CD8-positive, alpha-beta memory T cell (primary cell): ENCODE data around the gene BOD1. TPM values are rescaled to one million over a fixed set of nuclear protein-coding genes. Genes with fewer than 3 reads are reported as not detected.

Experiments
- CTCF ChIA-PET: fragments of 350-600 bp; sonication (Branson Sonifier 250); formaldehyde crosslinking; loops from one replicate; lab custom pipeline; 2021; ENCODE audit warnings: antibody characterized with exemption; lab: Charles Lee
- POLR2A ChIA-PET: fragments of 350-600 bp; sonication (Branson Sonifier 250); formaldehyde crosslinking; loops from one replicate; lab custom pipeline; 2021; ENCODE audit warnings: antibody characterized with exemption; lab: Charles Lee
- DNase-seq, 5 donors: peaks; one replicate each; pipeline versions ENCODE4 v3.0.0 to v3.0.0-alpha.2; 2020 to 2022; ENCODE audit warnings: mixed read lengths in 1 of 5
- H3K27ac ChIP-seq: one replicate; pipeline ENCODE4 v1.7.0; 2013; ENCODE audit warnings: low read depth, mild to moderate bottlenecking, low read length, moderate library complexity
- H3K27me3 ChIP-seq: 2 replicates; pipeline ENCODE4 v1.7.0; 2013; ENCODE audit warnings: low read length, mild to moderate bottlenecking; ENCODE audit not compliant: insufficient read depth, poor library complexity, severe bottlenecking
- H3K36me3 ChIP-seq: 2 replicates; pipeline ENCODE4 v1.7.0; 2013; ENCODE audit warnings: mild to moderate bottlenecking, low read length, moderate library complexity; ENCODE audit not compliant: insufficient read depth
- H3K4me1 ChIP-seq: 2 replicates; pipeline ENCODE4 v1.7.0; 2013; ENCODE audit warnings: mild to moderate bottlenecking, low read length, moderate library complexity; ENCODE audit not compliant: insufficient read depth
- H3K4me3 ChIP-seq: 2 replicates; pipeline ENCODE4 v1.7.0; 2013; ENCODE audit warnings: mild to moderate bottlenecking, low read length
- H3K9me3 ChIP-seq: 2 replicates; pipeline ENCODE4 v1.7.0; 2013; ENCODE audit warnings: mild to moderate bottlenecking, low read length
- H3K27ac Mint-ChIP-seq, 8 donors: one replicate each; pipeline ENCODE4 v1.8.0; 2020 to 2021; ENCODE audit warnings: mixed read lengths in 8 of 8, mild to moderate bottlenecking in 6 of 8, inconsistent platforms in 3 of 8, moderate library complexity in 3 of 8
- H3K27me3 Mint-ChIP-seq, 2 donors: one replicate each; pipeline ENCODE4 v1.8.0; 2020 to 2021; ENCODE audit warnings: mixed read lengths in 2 of 2, mild to moderate bottlenecking in 1 of 2, moderate library complexity in 1 of 2
- H3K36me3 Mint-ChIP-seq, 3 donors: one replicate each; pipeline ENCODE4 v1.8.0; 2020 to 2021; ENCODE audit warnings: mixed read lengths in 3 of 3, inconsistent platforms in 1 of 3, mild to moderate bottlenecking in 1 of 3
- H3K4me1 Mint-ChIP-seq, 3 donors: one replicate each; pipeline ENCODE4 v1.8.0; 2020 to 2021; ENCODE audit warnings: mixed read lengths in 3 of 3, inconsistent platforms in 1 of 3, mild to moderate bottlenecking in 1 of 3
- H3K4me3 Mint-ChIP-seq, 7 donors: one replicate each; pipeline ENCODE4 v1.8.0; 2020 to 2021; ENCODE audit warnings: mixed read lengths in 7 of 7, mild to moderate bottlenecking in 6 of 7, moderate library complexity in 4 of 7, inconsistent platforms in 2 of 7
- H3K9me3 Mint-ChIP-seq, 5 donors: one replicate each; pipeline ENCODE4 v1.8.0; 2020 to 2022; ENCODE audit warnings: mixed read lengths in 5 of 5, mild to moderate bottlenecking in 3 of 5, moderate library complexity in 2 of 5, inconsistent platforms in 1 of 5
- polyA plus RNA-seq: library from polyadenylated mRNA; unstranded; fragments of 300-500 nt; fragmentation: Illumina TruSeq; gene quantifications from one replicate; pipeline ENCODE4 v1.2.3, GENCODE V29; 2021
- total RNA-seq, 2 experiments: library from RNA; stranded (reverse); gene quantifications; one replicate each; pipeline ENCODE4 v1.2.3, GENCODE V29; 2021

Gene BOD1
- total and polyA plus RNA-seq, 3 experiments from 2014 or later: 17.1 to 25.1 (median 23.0) TPM

GRCh38 chr5:173634465-173634983 is 18.1 kb upstream of the BOD1 start:
- H3K36me3 ChIP-seq: no peaks in the 10 kb centered on the region
- Mint-ChIP-seq H3K27me3 (peaks cover 1 to 14% of the 10 kb centered on the region in 2 donors), H3K27ac (peak overlapping the region in 1 of 8 donors; percentile 3), H3K4me3 (no peak overlapping the region), H3K36me3 (no peaks in the 10 kb centered on the region), H3K9me3 (no peaks in the 10 kb centered on the region), H3K4me1 (peaks cover 0 to 10% (median 4%) of the 10 kb centered on the region in 3 donors)
- CTCF ChIA-PET: no interaction called here
- no peak overlapping the region for H3K4me3 ChIP-seq
- no peak overlapping the region for H3K27ac ChIP-seq
- POLR2A ChIA-PET: no interaction called here
- H3K9me3 ChIP-seq: no peaks in the 10 kb centered on the region
- H3K4me1 ChIP-seq: no peaks in the 10 kb centered on the region
- H3K27me3 ChIP-seq: no peaks in the 10 kb centered on the region
- DNase-seq: no peak

GRCh38 chr5:173633304-173633703 is 16.9 kb upstream of the BOD1 start:
- H3K27me3 ChIP-seq: no peaks in the 10 kb centered on the region
- H3K27ac ChIP-seq: no peak overlapping the region
- no peak for DNase-seq
- H3K4me1 Mint-ChIP-seq: peaks cover 0 to 10% (median 4%) of the 10 kb centered on the region in 3 donors
- H3K36me3 Mint-ChIP-seq: no peaks in the 10 kb centered on the region
- no peaks in the 10 kb centered on the region for H3K36me3 ChIP-seq
- H3K27me3 Mint-ChIP-seq: peaks cover 1 to 17% of the 10 kb centered on the region in 2 donors
- no peaks in the 10 kb centered on the region for H3K9me3 Mint-ChIP-seq
- ChIA-PET POLR2A (no interaction called here), CTCF (interaction anchor here (0.7 to 0.8 kb wide), 2 partner anchors 9 to 18 kb away, joined by 3 to 4 read pairs; no protein-coding TSS in a partner anchor)
- H3K27ac Mint-ChIP-seq: no peak overlapping the region
- H3K4me3 ChIP-seq: no peak overlapping the region
- H3K4me1 ChIP-seq: no peaks in the 10 kb centered on the region
- no peak overlapping the region for H3K4me3 Mint-ChIP-seq
- no peaks in the 10 kb centered on the region for H3K9me3 ChIP-seq

- H3K27me3 Mint-ChIP-seq: peaks cover 4 to 26% of the 10 kb centered on the region in 2 donors
- Histone ChIP-seq H3K4me1 (no peaks in the 10 kb centered on the region), H3K27me3 (no peaks in the 10 kb centered on the region), H3K4me3 (no peak overlapping the region), H3K9me3 (no peaks in the 10 kb centered on the region), H3K36me3 (no peaks in the 10 kb centered on the region), H3K27ac (no peak overlapping the region)
- DNase-seq: no peak
- ChIA-PET CTCF (no interaction called here), POLR2A (no interaction called here)
- H3K36me3 Mint-ChIP-seq: no peaks in the 10 kb centered on the region
- H3K9me3 Mint-ChIP-seq: no peaks in the 10 kb centered on the region
- no peak overlapping the region for H3K27ac Mint-ChIP-seq
- H3K4me1 Mint-ChIP-seq: peaks cover 0 to 6% (median 0%) of the 10 kb centered on the region in 3 donors
- no peak overlapping the region for H3K4me3 Mint-ChIP-seq
Measured at GRCh38 chr5:173631478-173631877, 15.0 kb upstream of the BOD1 start.

DNA sequence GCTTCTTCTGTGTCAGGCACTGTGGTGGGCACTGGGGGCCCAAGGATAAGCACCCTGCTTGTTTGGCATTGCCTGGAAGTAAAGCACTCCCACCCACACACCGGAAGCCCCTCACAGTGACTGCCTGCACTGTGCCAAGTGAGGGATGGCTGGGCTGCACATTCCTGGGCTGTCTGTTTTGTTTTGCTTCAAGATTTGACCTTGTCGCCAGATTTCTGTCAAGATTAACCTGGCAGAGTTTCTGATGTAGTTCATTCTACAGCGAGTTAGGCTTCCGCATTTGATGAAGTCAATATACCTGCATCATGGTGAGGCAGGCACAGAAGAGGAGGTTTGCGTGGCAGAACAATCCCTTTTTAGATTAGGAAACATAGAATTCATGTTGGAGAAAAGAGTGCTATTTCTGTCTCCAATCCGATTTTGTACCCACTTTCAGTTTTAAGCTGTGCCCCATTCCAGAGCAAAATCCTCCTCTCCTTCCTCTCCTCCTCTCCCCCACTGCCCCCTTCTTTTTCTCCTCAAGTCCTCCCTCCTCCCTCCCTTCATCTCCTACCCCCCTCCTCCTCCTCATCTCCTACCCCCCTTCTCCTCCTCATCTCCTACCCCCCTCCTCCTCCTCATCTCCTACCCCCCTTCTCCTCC is 14.4 kb upstream of the BOD1 start:
- no peaks in the 10 kb centered on the region for H3K9me3 Mint-ChIP-seq
- H3K36me3 Mint-ChIP-seq: no peaks in the 10 kb centered on the region
- Histone ChIP-seq H3K36me3 (no peaks in the 10 kb centered on the region), H3K27me3 (no peaks in the 10 kb centered on the region), H3K27ac (no peak overlapping the region), H3K9me3 (no peaks in the 10 kb centered on the region), H3K4me3 (no peak overlapping the region), H3K4me1 (no peaks in the 10 kb centered on the region)
- H3K27me3 Mint-ChIP-seq: peaks cover 5 to 26% of the 10 kb centered on the region in 2 donors
- no peak overlapping the region for H3K27ac Mint-ChIP-seq
- ChIA-PET POLR2A (no interaction called here), CTCF (no interaction called here)
- peaks cover 0 to 6% (median 0%) of the 10 kb centered on the region in 3 donors for H3K4me1 Mint-ChIP-seq
- no peak for DNase-seq
- no peak overlapping the region for H3K4me3 Mint-ChIP-seq

DNA sequence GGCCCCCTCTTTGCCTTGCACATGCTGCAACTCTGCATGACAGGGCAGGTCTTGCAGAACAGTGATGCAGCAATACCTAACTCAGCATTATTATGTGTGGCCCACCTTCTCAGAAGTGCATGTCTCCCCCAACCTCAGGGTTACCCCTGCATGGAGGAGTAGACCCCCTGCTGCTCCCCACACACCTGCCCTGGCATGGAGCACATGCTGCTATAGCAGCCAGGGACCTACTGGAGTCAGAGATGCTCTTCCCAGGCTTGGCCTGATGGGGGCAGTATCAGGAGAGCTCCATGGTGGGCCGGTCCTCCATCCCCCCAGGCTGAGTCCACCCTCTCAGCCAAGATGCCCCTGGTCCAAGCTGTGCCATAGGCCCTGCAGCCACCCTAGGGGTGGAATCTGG is 13.2 kb upstream of the BOD1 start:
- CTCF ChIA-PET: no interaction called here

DNA sequence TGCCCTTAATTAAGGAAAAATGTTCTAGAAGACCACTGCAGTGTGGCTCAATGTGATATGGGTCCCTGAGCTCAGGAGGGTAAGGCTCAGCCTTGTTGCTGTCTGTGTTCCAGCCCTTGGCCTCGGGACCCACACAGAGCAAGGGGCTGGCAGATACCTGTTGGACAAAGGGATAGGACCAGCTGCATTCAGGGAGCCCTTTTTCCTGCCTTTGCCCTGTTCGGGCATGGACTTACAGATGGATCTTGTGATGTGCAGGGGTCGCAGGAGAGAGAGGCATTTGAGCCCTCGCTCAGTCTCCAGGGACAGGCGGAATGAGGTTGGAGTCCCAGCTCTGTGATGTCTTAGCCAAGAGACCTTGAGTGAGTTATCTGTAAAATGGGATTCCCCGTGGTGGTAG is 12.1 kb upstream of the BOD1 start:
- POLR2A ChIA-PET: no interaction called here
- CTCF ChIA-PET: interaction anchor here (0.8 kb wide), 1 partner anchor 13 kb away, joined by 3 read pairs; no protein-coding TSS in a partner anchor
- Mint-ChIP-seq H3K27ac (no peak overlapping the region), H3K4me1 (peaks cover 0 to 6% (median 0%) of the 10 kb centered on the region in 3 donors), H3K36me3 (no peaks in the 10 kb centered on the region), H3K27me3 (peaks cover 7 to 28% of the 10 kb centered on the region in 2 donors), H3K4me3 (no peak overlapping the region), H3K9me3 (no peaks in the 10 kb centered on the region)
- Histone ChIP-seq H3K9me3 (no peaks in the 10 kb centered on the region), H3K4me1 (no peaks in the 10 kb centered on the region), H3K27ac (no peak overlapping the region), H3K27me3 (no peaks in the 10 kb centered on the region), H3K36me3 (no peaks in the 10 kb centered on the region), H3K4me3 (no peak overlapping the region)
- no peak for DNase-seq

More for the DNA sequence above, 13.2 kb upstream of the BOD1 start:
- H3K9me3 ChIP-seq: no peaks in the 10 kb centered on the region
- no peaks in the 10 kb centered on the region for H3K4me1 ChIP-seq
- no peaks in the 10 kb centered on the region for H3K36me3 ChIP-seq
- POLR2A ChIA-PET: no interaction called here
- no peaks in the 10 kb centered on the region for H3K27me3 ChIP-seq
- H3K4me1 Mint-ChIP-seq: peaks cover 0 to 6% (median 0%) of the 10 kb centered on the region in 3 donors
- no peak overlapping the region for H3K27ac ChIP-seq
- H3K27me3 Mint-ChIP-seq: peaks cover 5 to 26% of the 10 kb centered on the region in 2 donors
- H3K36me3 Mint-ChIP-seq: no peaks in the 10 kb centered on the region
- H3K9me3 Mint-ChIP-seq: no peaks in the 10 kb centered on the region
- no peak overlapping the region for H3K4me3 ChIP-seq
- H3K27ac Mint-ChIP-seq: no peak overlapping the region
- DNase-seq: no peak
- no peak overlapping the region for H3K4me3 Mint-ChIP-seq

- Histone ChIP-seq H3K27ac (no peak overlapping the region), H3K9me3 (no peaks in the 10 kb centered on the region), H3K27me3 (no peaks in the 10 kb centered on the region), H3K36me3 (no peaks in the 10 kb centered on the region), H3K4me1 (no peaks in the 10 kb centered on the region), H3K4me3 (no peak overlapping the region)
- no peaks in the 10 kb centered on the region for H3K36me3 Mint-ChIP-seq
- peaks cover 7 to 30% of the 10 kb centered on the region in 2 donors for H3K27me3 Mint-ChIP-seq
- no peak for DNase-seq
- H3K9me3 Mint-ChIP-seq: no peaks in the 10 kb centered on the region
- H3K4me1 Mint-ChIP-seq: peaks cover 0 to 6% (median 0%) of the 10 kb centered on the region in 3 donors
- ChIA-PET POLR2A (no interaction called here), CTCF (interaction anchor here (0.5 to 0.8 kb wide), 2 partner anchors 12 to 64 kb away, joined by 3 read pairs; no protein-coding TSS in a partner anchor)
- H3K4me3 Mint-ChIP-seq: no peak overlapping the region
- H3K27ac Mint-ChIP-seq: no peak overlapping the region
Measured at GRCh38 chr5:173627860-173628392, 11.5 kb upstream of the BOD1 start.

- H3K4me3 ChIP-seq: no peak overlapping the region
- Mint-ChIP-seq H3K4me1 (peaks cover 0 to 6% (median 0%) of the 10 kb centered on the region in 3 donors), H3K27ac (no peak overlapping the region), H3K9me3 (no peaks in the 10 kb centered on the region), H3K4me3 (no peak overlapping the region), H3K36me3 (no peaks in the 10 kb centered on the region), H3K27me3 (peaks cover 7 to 25% of the 10 kb centered on the region in 2 donors)
- DNase-seq: no peak
- no peaks in the 10 kb centered on the region for H3K36me3 ChIP-seq
- no peaks in the 10 kb centered on the region for H3K27me3 ChIP-seq
- H3K4me1 ChIP-seq: no peaks in the 10 kb centered on the region
- ChIA-PET CTCF (interaction anchor here (0.7 to 1.0 kb wide), 2 partner anchors 12 to 346 kb away, joined by 3 read pairs; no protein-coding TSS in a partner anchor), POLR2A (no interaction called here)
- H3K9me3 ChIP-seq: no peaks in the 10 kb centered on the region
- H3K27ac ChIP-seq: no peak overlapping the region
Measured at GRCh38 chr5:173627271-173627670, 10.8 kb upstream of the BOD1 start.
